GM19372 (cell line): ENCODE measurements around the gene UTF1.
"Not testable (repeated sequence)": the region's sequence is repeated elsewhere in the genome, so short reads cannot be mapped to it uniquely, and the experiment has no call there.

Experiments used
- ATAC-seq: cut with Tn5 transposase; IDR thresholded peaks from one replicate; pipeline ENCODE4 v1.9.1; 2021; ENCODE audit warnings: mild to moderate bottlenecking, low read depth, moderate library complexity; ENCODE audit not compliant: unreplicated experiment

UTF1 gene

DNA sequence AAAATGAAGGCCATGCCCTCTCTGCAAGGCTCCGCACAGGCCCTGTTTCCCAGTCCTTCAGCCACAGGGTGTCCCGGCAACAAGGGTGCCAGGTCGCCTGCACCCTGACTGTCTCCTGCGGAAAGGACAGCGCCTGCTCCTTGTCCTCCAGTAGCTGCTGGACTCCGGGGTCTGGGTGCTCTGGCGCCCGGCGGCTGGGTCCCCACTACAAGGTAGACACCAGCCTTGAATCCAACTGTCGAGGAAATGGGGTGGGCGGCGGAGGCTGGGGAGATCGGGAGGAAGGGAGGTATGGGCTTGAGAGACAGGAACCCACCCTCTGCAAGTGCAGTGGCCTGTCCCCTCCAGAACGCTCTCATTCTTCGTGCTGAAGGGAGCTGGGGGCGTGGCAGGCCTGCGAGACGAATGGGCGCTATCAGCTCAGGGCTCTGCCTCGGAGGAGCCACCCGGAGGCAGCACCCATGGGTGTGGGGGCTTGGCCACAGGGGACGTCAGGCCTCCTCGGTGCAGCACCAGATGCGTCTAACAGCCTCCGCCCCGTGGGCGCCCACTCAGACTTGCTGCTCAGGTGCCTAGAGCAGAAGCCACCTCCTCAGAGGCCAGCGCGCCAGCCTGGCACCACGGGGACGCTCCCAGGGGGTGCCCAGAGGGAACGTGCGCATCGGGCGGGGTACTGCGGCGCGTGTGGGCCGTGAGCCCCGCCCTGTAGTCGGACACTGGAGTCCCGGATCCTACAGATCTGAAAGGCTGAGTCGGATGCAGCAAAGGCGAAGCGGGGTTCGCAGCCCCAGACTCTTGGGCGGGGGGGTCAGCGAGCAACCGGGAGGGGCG lies 31.1 kb downstream of the UTF1 start:
- peak; percentile 51 for ATAC-seq

DNA sequence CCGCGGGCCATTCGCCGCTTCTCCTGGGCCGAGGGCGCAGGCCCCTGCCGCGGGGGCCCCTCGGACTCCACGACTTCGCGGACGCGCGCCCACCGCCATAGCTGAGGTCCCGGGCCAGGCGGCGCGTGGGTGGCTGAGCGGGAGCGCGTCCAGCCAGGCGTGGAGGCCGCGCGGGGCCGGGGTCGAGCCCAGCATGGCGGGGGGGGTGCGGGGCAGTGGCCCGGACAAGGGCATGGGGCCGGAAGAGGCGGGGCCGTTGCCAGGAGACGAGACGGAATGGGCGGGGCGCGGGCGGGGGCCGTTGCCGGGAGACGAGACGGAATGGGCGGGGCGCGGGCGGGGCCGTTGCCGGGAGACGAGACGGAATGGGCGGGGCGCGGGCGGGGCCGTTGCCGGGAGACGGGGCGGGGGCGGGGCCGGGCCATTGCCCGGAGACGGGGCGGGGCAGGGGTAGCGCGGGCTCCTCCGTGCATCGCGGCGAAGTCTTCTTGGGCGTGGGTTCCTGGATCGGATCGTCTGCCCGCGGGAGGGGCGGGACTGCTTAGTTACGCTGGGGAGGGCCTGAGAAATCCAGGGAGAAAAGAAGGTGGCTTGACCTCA lies 31.8 kb downstream of the UTF1 start:
- peak; percentile 54 for ATAC-seq

DNA sequence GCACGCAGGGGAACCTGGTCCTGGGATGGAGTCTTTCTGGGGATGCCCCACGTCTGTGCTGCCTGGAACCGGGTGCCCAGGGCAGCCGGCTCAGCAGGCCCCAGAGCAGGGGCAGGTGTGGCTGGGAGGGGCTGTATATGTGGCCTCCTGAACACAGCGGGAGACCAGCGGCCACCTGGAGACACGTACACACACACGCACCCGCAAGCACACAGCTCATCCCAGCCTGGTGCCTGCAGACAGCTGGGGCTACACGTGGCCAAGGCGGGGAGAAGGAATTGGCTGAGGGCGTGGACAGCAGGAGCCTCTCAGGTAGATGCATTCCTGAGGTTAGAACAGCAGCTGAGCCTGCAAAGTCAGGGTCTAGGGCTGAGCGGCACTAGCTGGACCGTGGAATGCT lies 32.7 kb downstream of the UTF1 start:
- no peak for ATAC-seq

DNA sequence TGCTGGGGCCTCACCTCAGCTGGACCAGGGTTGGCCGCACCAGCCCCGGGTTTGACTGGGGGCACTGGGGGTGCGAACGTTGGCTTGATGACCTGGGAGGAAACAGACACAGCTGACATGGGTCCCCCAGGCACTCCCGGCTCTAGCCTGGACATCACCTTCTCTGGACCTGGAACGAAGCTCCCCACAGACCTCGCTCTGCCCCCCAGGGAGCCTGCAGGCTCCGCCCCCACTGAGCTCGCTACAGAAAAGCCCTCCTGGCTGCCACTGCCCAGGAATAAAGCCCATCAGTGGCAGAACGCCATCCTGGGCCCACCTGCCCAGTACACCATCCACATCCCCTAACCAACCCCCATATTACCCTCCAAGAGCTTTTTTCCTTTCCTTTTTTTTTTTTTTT lies 33.7 kb downstream of the UTF1 start:
- no peak for ATAC-seq

DNA sequence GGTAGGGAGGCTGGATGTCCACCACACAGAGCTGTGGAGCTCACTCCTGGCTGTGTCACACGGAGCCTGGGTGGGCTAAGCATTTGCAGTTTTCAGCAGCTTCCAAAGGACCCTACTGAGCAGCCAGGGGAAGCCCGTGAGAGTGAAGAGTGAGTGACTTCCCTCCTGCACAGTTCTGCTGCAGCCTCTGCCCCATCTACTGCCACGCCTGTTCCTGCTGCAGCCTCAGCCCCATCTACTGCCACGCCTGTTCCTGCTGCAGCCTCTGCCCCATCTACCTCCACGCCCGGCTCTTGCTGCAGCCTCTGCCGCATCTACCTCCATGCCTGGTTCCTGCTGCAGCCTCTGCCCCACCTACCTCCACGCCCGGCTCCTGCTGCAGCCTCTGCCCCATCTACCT lies 34.4 kb downstream of the UTF1 start:
- ATAC-seq, result no peak

DNA sequence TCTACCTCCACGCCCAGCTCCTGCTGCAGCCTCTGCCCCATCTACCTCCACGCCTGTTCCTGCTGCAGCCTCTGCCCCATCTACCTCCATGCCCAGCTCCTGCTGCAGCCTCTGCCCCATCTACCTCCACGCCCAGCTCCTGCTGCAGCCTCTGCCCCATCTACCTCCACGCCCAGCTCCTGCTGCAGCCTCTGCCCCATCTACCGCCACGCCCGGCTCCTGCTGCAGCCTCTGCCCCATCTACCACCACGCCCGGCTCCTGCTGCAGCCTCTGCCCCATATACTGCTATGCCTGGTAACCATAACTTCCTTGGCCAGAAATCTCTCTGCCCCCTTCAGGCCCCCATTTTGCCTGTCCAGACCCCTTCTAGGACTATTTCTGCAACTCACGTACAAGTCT lies 35.0 kb downstream of the UTF1 start:
- not testable (repeated sequence) for ATAC-seq

DNA sequence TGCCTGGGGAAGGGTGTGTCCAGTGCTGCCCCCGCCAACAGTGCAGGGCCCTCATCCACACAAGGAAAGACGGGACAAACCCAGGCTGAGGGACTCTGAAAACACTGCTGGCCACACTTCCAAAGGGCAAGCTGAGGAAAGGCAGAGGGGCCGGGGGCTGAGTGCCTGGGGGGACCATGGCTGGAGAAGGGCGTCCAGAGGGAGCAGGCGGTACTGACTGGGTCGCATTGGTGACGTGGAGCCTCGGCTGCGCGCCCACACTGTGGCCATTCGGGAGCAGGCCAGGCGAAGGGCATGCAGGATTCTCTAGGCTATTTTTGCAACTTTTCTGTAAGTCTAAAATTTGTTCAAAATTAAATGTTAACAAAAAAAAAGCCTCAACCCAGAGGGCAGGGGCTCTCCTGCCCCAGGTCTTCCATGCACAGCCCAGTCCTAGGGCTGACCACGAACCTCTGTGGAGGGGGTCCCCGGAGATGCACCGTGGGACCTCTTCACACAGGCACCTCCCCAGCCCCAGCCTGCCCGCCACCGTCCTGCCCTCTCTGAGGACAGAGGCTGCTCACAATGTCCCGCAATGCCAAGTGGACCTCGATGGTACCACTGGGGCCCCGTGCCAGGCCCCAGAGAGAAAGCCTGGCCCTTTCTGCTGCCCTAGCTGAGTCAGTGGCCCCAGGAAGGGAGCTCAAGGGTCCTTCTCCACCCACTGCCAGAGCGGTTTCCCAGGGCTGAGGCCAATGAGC lies 36.2 kb downstream of the UTF1 start:
- no peak for ATAC-seq

DNA sequence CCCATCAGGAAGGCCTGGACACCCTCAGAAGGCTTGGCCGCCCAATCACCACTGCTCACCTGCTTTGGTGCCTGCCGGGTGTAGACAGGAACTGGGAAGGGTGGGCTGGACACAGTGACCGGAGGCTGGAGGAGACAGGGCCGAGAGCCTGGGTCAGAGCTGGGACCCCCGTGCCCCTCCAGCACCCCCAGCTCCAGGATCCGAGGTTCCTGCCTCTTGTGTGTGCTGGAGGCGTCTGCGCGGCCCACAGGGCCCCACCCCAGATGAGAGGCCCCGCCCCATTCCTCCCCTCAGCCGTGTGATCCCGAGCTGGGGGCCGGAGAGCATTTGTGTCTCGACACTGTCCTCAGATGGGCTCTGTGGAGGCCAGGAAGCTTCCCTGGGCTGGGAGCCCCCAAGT lies 37.3 kb downstream of the UTF1 start:
- ATAC-seq, result no peak

DNA sequence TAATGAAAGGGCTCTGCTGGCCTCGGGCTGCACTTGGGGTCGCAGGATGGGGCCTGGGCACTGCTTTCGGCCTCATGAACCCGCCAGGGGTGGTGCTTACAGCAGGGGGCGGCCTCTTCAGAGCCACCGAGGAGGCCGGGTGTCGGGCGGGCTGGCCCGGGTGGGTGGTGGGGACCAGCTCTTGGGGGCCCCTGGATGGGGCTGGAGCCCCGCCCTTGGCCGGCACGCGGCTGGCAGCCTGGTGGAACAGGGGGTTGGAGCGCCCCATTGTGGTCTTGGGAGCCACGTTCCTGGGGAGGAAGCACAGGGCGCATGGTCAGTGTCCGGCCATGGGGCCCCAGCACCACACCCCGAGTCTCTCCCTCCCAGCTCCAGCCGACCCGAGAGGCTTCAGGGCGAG lies 37.8 kb downstream of the UTF1 start:
- ATAC-seq, result no peak

DNA sequence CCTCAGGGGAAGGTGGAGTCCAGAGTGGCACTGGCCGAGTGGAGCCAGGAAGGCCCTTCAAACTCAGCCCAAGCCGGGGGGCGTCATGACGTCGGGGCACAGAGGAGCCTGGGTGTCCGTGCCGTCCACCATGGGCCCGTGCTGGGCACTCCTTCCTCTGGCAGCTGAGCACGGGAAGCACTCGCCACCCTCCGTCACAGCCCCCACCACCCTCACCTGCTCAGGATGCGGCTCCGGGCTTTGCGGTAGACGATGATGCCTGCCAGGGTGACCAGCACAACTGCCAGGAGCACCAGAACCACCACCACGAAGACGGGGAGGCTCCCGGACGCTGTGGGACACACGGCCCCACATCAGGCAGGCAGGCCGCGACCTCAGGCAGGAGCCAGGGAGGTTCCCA lies 38.5 kb downstream of the UTF1 start:
- ATAC-seq, result no peak

DNA sequence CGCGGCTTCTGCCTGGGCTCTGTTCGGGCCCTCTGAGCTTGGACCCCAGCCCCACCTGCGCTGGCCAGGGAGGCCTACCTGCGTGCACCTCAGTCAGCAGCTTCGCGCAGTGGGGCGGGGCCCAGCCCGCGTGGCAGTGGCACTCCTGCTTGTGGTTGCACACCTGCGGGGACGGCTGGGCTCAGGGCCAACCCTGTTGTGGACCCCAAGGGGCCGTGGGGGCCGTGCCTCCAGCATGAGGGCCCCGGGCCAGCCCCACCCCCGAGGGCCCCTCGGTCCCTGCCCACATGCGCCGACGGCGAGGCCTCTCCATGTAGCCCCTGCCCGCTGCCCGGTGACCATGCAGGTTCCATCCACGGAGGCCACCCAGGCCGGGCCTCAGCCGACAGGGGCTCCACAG lies 39.4 kb downstream of the UTF1 start:
- no peak for ATAC-seq

DNA sequence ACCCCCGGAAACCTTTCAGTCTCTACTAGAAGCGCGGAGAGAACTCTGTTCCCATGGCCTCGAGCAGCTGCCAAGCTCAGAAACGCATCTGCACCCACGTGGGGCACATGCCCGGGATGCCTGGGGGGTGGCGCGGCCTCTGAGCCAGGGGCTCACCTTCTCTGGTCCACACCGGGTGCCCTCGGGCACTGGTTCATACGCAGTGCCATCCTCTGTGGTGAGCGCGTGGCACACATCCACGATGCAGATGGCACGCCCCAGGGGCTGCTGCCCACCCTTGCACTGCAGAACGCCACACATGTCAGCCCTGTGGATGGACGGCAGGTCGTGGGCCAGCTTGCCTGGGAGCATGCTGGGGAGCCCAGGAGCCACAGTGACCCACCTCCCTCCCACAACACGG lies 40.2 kb downstream of the UTF1 start:
- ATAC-seq, result no peak

DNA sequence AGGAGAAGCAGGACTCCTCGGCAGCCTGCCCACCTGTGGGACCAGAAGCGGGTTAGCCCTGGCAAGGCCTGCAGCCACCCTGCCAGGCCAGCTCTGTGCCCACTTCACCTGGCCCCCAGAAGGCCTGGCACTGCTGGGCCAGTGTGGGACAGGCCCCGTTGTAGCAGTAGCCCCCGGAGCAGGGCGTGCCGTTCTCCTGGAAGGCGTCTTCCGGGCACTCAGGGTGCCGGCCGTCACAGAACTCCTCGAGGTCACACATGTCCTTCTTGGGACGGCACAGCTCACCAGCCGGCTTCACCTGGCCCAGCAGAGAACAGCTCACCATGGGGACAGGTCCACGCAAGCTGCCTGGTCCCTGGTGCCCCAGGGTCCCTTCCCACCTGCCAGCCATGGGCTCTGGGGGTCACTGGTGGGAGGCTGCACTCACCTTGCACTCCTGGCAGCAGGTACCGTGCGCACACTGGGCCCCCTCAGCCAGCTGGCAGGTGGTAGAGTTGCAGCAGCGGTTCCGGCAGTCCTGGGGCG lies 40.8 kb downstream of the UTF1 start:
- ATAC-seq, result no peak

DNA sequence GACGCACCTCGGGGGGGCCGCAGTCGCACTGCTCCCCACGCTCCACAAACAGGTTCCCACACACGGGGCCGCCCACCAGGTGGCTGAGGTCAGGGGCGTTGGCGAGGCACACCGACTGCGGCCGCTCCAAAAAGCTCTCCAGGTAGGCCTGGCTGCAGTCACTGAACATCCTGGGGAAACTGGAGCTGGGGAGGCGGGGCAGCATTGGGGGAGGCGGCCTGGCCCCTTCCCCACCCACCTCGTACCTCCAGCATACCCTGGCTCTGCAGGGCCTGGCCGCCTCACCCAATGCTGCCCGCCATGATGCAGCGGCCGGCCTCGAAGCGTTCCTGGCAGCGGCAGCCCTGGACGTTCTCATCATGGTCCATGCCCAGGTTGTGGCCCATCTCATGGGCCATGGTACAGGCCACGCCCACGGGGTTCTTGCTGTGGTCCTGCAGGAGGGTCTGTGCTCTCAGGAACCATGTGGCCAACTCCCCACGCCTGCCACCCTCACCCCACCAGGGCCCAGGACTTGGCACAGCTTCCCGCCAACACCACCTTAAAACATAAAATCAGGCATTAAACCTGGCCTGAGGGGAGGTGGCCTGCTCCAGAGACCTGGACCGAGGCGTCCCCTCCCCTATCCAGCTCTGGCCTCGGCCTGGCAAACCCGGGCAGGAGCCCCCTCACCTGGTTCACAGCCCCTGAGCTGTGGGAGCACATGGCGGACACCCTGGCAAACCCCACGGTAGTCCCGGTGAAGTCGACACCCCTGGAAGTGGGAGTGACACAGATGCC lies 41.7 kb downstream of the UTF1 start:
- no peak for ATAC-seq

DNA sequence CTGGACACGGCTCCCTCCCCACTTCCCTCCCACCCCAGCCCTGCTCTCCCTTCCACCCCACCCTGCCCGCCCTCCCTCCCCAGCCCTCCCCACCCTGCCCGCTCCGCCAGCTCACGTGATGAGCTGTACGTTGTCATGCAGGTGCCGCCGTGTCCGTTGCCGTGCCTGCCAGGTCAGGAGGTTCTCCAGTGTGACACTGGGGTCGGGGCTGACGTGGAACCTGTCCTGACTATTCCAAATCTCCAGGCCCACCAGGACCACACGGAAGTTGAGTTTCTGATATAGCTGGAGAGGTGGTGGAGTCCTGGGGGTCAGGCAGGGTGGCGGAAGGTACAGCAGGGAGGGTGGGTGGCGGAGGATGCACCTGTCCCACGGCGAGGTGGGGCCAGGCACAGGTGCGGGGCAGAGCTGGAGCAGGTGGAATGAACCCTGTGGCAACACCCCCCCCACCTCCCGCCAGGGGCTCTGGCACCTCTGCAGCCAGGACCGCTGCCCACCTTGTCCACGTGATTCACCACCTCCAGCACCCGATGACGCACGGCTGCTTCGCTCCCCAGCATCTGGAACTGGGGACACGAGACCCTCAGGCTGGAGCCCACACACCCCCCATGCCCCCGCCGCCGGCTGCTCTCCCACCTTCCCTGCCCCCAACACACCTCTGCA lies 42.4 kb downstream of the UTF1 start:
- ATAC-seq, result no peak

DNA sequence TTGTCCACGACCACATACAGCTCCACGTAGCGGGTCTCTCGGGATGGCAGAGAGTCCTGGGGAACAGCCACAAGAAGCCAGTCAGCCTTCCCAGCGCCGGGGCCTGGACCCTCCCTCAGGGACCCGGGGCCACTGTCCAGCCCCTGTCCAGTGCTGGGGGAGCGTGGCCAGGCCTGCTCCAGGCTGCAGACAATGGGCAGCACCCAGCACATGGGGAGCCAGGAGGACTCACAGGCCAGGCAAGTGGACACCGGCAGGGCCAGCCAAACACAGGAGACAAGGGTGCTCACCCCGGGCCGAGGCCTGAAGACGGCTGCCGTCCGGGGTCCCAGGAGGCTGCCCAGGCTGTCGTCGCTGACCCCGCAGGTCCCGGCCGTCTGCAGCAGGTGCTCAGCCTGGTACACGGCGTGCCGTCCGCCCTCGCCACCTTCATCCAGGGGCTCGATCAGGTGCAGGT lies 43.0 kb downstream of the UTF1 start:
- ATAC-seq, result no peak

DNA sequence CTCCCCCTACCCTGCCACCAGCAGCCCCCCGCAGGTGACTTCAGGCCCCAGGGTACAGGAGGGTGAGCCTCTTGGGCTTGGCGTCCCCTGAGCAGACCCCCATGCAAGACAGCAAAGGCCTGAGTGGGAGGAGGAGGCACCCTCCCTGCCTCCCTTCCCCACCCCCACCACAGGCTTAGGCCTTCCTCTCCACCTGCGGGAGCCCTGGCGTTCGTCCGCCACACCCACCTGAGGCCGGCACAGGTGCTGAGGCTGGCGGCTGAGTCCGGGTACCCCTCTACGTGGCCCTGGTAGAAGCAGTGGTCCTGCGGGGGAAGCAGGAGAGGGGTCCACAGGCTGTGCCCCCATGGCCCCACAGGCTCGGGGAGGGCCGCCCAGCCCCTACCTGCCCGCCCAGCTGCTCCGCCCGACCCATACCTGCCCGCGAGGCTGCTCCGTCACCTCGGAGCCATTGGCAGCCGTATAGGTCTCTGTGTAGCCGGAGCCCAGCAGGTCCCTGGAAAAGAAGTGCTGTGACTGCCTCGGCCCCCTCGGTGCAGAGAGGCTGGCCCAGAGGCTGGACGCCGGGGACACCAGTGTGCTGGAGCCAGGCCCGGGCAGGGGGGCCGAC lies 43.6 kb downstream of the UTF1 start:
- ATAC-seq, result no peak

DNA sequence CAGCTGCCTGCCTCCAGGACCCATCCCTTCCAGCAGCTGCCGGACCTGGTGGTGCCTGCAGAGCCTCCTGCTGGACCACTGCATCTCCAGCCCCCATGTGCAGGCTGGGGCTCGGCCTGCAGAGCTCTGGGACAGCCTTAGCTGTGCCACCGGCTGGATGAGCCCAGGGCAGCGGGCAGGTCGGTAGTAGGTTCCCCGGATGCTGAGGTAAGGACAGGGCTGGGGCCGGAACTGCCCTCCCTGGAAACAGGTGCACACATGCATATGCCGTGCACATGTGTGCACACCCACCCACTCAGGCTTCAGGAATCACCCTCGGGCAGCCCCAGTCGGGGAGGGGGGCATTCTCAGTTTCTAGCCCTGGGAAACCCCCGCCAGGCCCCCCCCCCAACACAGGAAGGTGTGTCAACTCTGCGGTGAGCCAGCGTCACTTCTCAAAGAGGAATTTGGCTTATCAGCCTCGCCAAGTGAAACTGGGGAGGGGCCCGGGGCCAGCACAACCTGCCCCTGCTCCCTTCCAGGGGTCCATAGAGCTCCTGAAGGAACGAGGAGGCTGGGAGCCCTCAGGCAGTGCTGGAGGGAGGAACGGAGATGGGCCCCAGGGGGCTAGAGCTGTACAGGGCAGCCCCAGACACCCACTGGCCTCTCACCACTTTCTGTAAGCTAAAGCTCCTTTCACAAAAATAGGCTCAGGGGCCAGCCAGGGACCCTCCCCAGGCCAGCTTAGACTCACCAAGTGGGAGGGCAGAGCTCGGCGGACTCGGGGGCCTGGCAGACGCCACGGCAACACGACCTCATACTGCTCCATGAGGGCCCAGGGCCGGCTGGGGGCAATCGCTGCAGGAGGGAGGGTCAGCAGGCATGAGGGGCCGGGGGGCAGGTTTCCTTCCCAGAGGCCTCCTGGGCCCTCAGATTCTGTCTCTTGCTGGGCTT lies 45.0 kb downstream of the UTF1 start:
- ATAC-seq, result peak; percentile 41

DNA sequence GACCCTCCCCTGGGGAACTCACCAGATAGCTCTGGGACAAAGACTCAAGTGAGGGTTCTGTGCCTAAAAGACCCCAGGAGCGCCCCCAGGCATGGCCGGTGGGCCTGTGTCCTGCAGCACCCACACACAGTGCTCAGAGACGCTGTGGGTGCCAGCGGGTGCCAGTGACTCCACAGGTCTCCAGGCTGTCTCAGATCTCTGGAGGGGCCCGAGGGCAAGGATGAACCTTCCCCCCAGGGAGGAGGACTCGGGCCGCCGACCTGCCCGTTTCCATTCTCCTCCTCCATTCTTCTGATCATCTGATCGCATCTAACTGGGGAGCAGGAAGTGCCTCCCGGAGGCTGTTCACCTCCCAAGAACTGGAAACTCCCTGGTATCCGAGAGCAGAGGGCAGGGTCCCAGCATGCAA lies 45.7 kb downstream of the UTF1 start:
- peak; percentile 32 for ATAC-seq
